GM21423 (cell line): Measurements from ENCODE around the gene PTP4A2.
"Not testable (repeated sequence)": the region's sequence is repeated elsewhere in the genome, so short reads cannot be mapped to it uniquely, and the experiment has no call there.

Source experiments
- ATAC-seq: cut with Tn5 transposase; IDR thresholded peaks from one replicate; pipeline ENCODE4 v1.9.1; 2021; ENCODE audit warnings: mild to moderate bottlenecking, moderate library complexity; ENCODE audit not compliant: unreplicated experiment

Gene PTP4A2

DNA sequence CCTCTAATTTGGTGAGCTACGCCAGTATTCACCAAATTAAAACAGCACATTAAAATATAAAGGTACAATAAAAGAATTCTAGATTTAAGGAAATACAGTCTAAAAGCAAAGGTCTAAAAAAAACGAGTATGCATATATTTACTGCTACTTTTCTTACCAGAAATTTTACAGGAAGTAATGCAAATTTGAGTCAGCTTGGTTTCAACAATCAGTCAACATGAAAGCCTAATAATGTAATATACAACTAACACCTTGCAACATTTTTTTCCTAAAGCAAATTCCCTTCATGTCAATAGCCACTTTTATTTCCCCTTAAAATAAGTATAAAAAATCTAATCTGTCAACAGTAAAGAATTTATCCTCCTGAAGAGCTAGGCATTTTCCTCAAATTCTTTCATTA is 11.9 kb downstream of the PTP4A2 start:
- no peak for ATAC-seq

DNA sequence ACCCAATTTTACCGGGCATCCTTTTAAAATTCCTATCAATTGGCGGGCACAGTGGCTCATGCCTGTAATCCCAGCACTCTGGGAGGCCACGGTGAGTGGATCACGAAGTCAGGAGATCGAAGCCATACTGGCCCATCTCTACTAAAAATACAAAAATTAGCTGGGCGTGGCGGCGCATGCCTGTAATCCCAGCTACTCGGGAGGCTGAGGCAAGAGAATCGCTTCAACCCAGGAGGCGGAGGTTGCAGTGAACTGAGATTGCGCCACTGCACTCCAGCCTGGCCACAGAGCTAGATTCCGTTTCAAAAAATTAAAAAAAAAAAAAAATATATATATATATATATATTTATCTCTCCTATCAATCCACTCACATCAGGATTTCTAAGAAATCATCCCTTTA is 12.3 kb downstream of the PTP4A2 start:
- ATAC-seq: not testable (repeated sequence)

DNA sequence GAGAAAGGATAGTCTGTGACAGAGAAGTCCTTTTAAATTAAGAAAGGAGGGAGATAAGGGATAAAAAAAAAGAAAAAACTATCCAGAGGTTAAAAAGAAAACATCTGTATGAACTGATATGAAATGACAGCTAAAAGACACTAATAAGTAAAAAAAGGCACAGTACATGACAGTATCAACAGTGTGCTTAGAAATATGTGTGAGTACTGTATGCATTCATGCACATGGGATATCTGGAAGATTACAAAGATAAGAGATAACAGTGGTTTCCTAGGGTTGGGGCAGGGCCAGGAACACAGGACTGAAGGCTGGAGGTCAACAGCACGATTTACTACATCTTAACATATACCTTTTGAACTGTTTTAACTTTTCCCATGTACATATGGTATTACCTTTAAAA is 13.3 kb downstream of the PTP4A2 start:
- ATAC-seq: no peak

DNA sequence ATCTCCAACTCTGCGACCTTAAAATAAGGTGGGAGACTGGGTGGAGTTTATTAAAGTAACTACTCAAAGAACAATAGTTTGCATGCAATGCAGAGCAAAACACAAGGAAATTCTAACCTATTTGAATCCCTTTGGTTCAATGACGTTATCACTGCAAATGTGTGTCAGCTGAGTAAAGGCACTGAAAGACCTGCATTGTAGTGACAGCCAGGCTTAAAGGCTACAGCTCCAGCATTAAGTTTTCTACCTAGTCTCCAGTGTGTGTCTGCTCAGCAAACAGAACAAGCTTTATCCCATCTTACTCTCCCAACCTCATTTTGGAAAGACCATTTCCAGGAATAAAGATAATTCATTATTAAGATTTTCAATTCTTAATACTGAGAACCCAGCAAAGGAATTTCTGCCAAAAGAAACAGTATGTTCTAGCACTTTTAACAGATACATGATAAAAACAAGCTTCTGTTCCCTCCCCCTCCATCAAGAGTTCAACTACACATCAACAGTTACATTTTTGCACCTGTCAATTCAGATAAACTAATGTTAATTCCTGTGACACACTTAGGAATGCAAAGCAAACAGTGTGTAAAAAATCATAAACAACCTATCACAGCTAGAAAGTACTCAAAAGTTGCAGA is 14.2 kb downstream of the PTP4A2 start:
- no peak for ATAC-seq

DNA sequence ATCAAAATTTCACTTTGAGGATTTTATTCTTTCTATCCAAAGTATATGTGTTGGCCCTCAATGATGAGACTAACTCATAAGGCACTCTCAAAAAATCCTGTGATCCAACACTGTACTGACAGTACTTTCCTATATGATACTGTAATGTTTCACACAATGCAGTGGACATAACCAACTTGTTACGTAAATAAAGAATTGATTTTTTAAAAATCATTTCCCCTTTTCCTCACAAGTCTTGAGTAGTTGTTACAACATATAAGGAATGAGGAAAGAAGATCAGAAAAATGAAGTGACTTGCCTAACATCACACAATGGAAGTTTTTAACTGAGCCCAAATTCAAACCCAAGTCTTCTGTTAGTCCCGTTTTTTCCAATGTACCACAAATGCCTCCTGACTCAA is 17.2 kb downstream of the PTP4A2 start:
- no peak for ATAC-seq

DNA sequence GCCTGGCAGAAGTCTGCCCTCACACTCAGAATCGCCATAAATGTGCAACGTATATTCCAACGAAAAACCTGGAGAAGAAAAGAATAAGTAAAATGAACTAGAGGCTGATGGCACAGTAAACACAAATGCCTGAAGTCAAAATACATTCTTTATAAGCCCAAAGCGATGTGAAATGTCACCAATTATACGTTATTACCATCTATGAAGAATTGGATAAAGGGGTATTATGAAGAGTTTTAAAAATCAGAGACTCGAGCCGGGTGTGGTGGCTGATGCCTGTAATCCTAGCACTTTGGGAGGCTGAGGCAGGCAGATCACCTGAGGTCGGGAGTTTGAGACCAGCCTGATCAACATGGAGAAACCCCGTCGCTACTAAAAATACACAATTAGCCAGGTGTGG is 18.6 kb downstream of the PTP4A2 start:
- ATAC-seq: no peak

DNA sequence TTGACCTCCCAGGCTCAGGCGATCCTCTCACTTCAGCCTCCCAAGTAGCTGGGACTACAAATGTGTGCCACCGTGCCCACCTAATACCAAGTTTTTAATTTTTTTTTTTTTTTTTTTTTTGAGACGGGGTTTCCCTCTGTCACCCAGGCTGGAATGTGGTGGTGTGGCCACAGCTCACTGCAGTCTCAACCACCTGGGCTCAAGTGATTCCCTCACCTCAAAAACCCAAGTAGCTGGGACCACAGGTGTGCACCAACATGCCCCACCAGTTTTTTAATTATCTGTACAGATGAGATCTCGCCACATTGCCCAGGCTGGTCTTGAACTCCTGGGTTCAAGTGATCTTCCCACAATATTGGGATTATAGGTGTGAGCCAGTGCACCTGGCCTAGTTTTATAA is 22.7 kb downstream of the PTP4A2 start:
- no peak for ATAC-seq

DNA sequence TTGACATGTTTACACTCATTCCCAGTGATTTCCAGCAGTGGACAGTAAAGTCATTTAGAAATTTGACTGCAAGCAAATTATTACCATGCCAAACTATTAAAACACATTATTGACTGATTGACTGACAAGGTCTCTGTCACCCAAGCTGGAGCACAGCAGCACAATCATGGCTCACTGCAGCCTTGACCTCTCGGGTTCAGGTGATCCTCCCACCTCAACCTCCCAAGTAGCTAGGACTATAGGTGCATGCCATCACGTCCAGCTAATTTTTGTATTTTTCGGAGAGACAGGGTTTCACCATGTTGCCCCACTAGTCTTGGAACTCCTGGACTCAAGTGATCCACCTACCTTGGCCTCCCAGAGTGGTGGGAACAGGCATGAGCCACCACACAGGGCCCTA is 24.2 kb downstream of the PTP4A2 start:
- ATAC-seq: no peak

DNA sequence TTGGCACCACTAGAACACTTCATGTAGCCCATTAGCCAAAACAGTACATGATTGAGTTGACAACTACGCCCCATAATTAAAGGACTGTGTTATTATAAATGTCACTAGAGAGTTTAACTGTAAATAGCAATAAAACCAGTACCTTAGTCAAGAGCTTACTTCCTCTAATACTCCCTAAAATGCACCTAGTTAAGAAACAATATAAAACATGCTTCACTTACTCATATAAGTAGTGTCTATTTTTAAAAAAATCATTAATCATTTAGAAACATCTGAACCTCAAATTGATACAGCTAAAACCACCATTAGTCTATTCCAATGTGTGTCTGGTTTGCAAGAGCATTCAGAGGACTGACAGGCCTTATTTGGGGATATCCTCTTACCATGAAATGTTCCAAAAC is 25.3 kb downstream of the PTP4A2 start:
- no peak for ATAC-seq

DNA sequence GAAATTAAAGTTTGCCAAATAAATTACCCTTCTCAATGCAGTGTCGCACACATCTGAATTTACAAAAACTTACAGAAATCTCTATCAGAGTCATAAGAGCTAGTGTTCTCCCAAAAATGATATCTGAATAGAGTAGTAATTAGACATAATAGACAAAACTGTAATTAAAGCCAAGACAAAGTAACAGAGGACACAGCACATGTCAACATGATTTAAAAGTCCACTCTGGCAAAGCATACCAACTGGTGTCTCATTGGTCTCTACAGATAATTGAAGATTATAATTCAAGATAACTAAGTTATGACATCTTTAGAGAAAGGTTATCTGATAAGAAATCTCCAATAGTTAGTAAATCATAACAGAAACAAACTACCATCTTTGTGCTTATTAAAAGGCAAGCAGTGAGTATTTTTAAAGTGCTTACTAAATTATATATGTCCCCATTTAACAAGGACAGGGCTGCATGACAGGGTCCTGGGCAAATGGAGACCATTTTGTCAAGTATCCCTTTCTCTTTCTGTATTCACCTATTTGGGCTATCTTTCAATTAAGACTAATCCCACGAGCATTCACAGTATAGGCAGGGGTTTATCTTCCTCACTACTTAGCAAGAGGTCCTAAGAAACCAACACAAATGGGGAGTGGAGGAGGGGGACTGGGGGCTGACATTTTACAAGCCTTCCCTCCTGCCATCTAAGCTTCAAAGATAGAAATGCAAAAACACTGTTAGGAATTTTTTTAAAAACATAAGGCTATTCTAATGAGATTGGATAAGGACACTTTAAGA is 26.0 kb downstream of the PTP4A2 start:
- no peak for ATAC-seq

DNA sequence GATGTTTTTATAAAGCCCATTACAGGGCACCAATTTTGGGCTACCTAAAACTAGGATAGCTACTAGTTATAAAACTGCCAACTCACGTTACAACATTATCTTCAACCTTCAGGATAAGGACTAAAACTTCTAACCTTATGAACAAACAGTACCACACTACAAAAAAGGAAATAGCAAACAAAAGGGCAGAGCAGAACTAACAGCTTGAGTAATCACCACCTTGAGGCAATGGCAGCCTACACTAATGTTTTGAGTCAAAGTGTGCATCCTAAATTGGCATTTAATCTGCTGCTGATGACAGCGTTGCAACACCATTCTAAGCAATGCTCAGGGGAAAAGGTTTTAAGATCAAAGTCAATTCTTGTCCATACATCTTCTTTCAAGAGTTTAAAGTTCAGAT is 27.2 kb downstream of the PTP4A2 start:
- no peak for ATAC-seq

DNA sequence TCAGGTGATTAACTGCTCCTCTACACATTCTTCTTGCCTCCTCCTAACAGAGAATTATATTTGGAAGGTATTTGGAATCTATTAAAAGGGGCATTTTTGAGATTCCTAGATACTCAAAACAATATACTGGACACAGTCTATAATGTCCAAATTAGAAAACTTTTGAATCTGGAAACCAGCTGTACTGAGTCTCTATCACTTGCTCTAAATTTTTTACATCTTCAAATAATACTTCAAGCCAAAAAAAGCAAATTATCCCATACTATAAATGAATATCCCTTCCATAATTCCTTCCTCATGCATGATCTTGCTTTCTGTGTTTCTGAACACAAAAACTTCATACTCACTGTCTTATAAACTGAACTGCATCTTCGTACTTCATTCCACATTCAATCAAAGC is 28.5 kb downstream of the PTP4A2 start:
- no peak for ATAC-seq

DNA sequence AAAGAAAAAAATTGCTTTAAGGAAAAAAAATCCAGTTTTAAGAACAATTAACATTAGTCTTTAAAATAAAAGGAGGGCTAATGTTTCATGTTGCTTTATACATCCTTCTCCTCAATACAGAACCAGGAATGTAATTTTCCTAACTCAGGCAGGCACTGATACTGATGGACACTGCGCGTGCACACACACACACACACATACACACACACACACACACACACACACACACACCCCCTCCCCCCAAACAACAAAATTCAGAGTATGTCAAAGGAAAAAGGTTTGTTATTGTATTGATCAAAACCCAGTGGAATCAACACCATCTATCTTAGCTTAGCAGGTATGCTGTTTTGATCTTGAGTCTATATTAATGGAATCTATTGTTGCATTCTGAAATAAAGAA is 31.6 kb downstream of the PTP4A2 start:
- ATAC-seq: no peak

DNA sequence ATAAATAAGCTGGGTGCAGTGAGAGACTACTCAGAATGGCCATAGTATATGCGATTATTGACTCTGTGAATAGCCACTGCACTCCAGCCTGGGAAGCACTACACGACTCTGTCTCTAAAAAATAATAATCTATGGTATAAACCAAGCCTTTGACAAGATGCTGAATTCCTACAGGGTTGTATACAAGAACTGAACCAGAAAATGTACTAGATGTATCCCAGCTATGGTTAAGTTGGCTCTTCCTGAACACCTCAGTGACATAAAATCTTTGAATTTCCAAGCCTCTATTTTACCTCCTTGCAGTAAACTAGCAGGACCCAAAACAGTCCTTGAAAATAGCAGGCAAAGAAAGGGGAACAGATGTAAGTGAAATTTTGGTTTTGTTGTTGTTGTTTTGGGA is 32.5 kb downstream of the PTP4A2 start:
- no peak for ATAC-seq

DNA sequence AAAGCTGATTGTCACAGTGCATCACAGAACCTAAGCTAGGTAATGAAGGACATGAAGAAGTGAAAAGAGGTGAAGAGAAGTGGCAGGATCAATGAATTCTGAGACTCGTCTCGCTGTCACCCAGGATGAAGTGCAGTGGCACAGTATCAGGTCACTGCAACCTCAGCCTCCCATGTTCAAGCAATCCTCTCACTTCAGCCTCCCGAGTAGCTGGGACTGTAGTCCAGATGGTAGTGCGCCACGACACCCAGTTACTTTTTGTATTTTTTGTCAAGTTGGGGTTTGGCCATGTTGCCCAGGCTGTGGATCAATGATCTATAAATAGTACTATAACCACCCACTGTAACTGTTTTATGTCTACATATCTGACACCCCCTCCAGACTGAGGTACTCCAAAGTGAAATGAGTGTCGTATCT is 33.1 kb downstream of the PTP4A2 start:
- no peak for ATAC-seq

DNA sequence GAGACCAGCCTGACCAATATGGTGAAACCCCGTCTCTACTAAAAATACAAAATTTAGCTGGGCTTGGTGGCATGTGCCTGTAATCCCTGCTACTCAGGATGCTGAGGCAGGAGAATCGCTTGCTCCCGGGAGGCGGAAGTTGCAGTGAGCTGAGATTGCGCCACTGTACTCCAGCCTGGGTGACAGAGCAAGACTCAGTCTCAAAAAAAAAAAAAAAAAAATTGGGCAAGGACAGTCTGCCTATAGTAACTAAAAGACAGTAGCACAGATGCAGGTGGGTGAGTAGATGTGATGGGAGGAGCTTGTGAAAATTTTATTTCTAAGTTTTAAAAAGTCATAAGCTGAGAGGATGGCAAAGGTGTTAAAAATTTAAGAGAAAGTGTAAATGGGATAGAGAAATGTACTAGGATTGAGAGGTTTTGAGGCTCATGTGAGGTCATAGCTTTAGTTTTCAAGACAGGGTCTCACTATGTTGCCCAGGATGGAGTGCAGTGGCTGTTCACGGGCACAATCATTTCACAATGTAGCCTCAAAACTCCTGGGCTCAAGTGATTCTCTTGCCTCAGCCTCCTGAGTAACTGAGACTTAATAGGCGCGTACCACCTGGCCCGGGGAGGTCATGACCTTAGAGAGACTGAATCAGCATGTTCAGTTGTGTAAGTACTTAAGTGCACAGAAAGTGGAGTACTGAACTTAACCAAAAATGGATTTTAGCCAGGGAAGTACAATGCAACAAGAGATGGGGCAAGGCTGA is 33.7 kb downstream of the PTP4A2 start:
- ATAC-seq: no peak

DNA sequence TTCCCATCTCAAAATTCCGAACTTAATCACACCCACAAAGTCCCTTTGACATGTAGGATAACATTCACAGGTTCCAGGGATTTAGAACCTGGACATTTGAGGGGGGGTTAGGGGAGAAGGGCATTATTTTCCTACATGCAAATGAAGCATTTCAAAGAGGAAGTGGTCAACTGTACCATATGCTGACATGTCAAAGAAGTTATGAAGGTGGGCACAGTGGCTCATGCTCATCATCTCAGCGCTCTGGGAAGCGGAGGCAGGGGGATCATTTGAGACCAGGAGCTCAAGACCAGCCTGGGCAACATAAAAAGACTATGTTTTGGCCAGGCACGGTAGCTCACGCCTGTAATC is 35.7 kb downstream of the PTP4A2 start:
- ATAC-seq: no peak

DNA sequence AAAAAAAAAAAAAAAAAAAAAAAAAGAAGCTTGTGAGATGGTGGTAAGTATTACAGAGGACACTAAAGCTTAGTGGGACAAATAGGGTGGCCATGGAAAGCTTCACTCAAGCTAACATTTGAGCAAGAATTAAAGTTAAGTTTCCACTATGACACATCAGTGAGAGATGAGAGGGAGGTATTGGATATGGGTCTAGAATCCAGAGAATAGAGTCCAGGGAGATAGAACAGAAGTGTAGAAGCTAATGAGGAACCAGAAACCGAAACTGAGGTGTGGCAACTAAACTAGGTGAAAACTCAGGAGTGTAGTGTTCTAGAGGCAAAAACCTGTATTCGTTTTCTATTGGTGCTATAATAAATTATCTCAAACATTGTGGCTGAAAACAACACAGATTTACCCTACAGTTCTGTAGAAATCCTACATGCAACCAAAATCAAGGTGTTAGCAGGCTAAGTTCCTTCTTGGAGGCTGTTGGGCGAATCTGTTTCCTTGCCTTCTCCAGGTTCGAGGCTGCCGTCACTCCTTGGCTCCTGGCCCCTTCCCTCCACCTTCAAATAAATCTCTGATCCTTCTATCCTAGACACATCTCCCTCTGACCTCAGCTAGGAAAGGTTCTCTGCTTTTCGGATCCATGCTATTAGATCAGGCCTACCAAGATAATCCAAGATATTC is 36.2 kb downstream of the PTP4A2 start:
- no peak for ATAC-seq

DNA sequence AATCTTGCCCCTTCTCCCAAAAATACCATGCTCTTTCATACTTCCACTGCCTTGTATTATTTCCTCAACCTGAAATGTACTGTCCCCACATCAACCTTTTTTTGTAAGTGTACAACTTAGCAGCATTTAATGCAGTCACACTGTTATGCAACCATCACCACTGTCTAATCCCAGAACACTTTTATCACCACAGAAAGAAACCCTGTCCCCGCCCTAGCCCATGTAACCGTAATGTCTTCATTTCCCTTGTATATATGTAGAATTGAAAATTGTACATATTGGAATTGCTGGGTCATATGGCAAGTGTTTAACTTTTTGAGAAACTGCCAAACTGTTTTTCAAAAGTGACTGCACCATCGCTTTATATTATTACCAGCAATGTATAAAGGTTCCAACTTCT is 37.4 kb downstream of the PTP4A2 start:
- ATAC-seq: no peak

DNA sequence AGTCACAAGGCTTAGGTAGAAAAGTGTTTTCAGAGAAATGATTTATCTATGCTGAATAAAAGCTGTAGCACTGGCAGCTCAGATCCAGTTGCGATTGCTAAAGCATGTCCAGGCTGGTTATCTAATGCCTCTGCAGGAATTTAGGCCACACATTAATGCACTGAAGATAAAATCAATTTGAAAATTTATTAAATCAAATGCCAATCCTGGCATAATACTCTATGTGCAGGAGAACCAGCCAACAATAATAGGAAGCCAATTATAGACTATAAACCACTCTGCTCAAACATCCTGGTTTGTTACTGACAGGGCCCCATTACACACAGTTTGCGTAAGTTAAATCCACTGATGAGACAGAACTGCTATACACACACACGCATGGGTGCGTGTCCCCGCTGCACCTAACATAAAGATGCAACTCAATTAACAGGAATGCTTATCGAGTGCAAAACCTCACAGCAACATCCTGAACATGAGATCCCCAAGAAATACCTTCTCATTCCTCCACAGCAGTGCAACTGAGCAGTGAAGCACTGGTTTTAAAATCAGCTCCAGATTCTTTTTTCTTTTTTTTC is 40.6 kb downstream of the PTP4A2 start:
- no peak for ATAC-seq

DNA sequence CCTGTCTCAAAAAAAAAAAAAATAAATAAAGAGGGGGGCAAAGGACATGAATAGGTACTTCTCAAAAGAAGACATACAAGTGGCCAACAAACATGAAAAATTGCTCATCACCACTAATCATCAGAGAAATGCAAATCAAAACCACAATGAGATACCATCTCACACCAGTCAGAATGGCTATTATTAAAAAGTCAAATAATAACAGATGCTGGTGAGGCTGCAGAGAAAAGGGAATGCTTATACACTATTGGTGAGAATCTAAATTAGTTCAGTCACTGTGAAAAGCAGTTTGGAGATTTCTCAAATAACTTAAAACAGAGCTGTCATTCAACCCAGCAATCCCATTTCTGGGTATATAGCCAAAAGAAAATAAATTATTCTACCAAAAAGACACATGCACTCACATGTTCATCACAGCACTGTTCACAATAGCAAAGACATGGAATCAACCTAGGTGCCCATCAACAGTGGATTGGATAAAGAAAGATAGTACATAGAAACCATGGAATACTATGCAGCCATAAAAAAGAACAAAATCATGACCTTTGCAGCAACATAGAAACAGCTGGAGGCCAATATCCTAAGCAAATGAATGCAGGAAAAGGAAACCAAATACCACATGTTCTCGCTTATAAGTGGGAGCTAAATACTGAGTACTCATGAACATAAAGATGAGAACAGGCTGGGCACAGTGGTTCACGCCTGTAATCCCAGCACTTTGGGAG is 42.5 kb downstream of the PTP4A2 start:
- ATAC-seq: not testable (repeated sequence)
